ENCODE results near the gene ADAMTS1. TPM values are rescaled to one million over a fixed set of nuclear protein-coding genes. Genes with fewer than 3 reads are reported as not detected.

The ADAMTS1 gene
- total RNA-seq, 1 donor from 2014 or later = 67.5 TPM

DNA sequence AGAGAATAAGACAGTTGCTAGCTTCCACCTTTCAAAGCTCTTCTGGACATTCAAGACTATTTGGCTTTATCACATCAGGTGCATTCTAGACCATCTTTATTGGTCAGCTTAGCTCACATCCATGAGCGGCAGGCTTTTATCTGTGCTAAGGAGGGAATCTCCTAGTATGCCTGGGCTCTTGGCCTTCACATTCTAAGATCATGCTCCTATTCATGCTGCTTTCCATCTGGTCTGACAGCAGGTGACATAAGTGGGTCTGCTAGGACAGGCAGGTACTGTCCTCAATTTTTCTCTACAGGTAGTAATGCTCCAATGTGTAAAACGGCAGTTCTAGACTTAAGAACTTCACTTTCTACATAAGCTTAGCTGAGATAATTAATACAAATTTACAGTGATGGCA is 39.2 kb upstream of the ADAMTS1 start:
- H3K4me1 Mint-ChIP-seq (ENCODE audit: unreplicated experiment) = no peaks in the 10 kb centered on the region
- H3K36me3 Mint-ChIP-seq (ENCODE audit: low read depth, unreplicated experiment) = no peaks in the 10 kb centered on the region
- no peaks in the 10 kb centered on the region for H3K9me3 Mint-ChIP-seq (ENCODE audit: unreplicated experiment)
- no peak overlapping the region for H3K27ac Mint-ChIP-seq (ENCODE audit: unreplicated experiment)
- TF ChIP-seq, protein P1, sequence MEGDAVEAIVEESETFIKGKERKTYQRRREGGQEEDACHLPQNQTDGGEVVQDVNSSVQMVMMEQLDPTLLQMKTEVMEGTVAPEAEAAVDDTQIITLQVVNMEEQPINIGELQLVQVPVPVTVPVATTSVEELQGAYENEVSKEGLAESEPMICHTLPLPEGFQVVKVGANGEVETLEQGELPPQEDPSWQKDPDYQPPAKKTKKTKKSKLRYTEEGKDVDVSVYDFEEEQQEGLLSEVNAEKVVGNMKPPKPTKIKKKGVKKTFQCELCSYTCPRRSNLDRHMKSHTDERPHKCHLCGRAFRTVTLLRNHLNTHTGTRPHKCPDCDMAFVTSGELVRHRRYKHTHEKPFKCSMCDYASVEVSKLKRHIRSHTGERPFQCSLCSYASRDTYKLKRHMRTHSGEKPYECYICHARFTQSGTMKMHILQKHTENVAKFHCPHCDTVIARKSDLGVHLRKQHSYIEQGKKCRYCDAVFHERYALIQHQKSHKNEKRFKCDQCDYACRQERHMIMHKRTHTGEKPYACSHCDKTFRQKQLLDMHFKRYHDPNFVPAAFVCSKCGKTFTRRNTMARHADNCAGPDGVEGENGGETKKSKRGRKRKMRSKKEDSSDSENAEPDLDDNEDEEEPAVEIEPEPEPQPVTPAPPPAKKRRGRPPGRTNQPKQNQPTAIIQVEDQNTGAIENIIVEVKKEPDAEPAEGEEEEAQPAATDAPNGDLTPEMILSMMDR (IDR thresholded peaks at IDR 0.05; ENCODE audit: unreplicated experiment) = no peak
- H3K4me3 Mint-ChIP-seq (ENCODE audit: unreplicated experiment) = no peak overlapping the region
- no peaks in the 10 kb centered on the region for H3K27me3 Mint-ChIP-seq (ENCODE audit: unreplicated experiment)
- DNase-seq (ENCODE audit: low spot score) = no peak

DNA sequence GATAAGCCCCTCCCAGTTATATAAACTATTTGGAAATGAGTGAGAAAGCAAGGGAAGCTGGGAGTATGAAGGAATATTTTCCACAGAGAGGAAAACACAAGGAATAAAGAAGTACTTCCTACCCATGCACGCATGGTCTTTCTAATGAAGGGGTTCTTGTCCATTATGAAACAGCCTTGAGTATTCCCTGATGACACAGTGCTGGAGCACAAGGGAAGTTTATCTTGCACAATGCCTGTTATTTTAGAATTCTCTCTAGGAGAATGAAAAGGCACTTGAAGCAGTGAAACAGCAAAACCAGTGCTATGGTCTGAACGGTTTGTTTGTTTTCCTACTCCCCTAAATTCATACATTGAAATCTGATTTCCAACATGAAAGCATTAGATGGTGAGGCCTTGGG is 38.6 kb upstream of the ADAMTS1 start:
- Mint-ChIP-seq H3K4me1 (ENCODE audit: unreplicated experiment) (no peaks in the 10 kb centered on the region), H3K9me3 (ENCODE audit: unreplicated experiment) (no peaks in the 10 kb centered on the region), H3K4me3 (ENCODE audit: unreplicated experiment) (no peak overlapping the region), H3K27ac (ENCODE audit: unreplicated experiment) (no peak overlapping the region), H3K36me3 (ENCODE audit: low read depth, unreplicated experiment) (no peaks in the 10 kb centered on the region), H3K27me3 (ENCODE audit: unreplicated experiment) (no peaks in the 10 kb centered on the region)
- DNase-seq (ENCODE audit: low spot score) = no peak
- TF ChIP-seq, protein P1 (IDR thresholded peaks at IDR 0.05; ENCODE audit: unreplicated experiment) = no peak

DNA sequence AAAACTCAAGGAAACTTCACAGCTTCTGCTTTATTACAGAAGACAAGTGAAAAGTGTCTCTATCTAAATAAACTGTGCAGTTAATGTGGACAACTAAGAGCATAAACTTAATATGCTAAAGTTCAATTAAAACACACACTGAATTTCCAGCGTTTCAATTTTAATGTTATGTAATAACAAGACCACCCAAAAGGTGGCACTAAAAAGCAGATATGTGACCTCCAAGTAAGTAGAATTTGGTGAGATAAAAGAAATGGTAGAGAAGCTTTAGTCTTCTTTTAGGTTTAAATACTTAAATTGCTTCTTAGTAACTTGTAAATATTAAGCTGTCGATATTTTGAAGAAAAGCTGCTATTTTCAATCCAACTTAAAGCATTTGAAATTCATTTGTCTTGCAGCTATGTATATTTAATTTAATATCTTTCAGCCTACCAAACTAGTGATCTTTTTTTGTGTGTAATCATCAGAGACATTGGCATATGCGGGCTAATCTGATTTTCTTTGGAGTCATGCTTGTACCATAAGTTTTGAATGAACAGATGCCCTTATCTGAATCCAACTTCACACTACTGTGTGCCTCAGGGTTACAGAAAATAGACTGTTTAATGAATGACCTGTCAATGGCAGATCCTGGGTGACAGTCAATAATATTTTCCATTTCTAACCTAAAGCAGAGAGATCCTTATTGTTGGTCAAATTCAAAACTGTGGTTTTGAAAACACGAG is 36.5 kb upstream of the ADAMTS1 start:
- DNase-seq (ENCODE audit: low spot score) = no peak
- H3K4me1 Mint-ChIP-seq (ENCODE audit: unreplicated experiment) = no peaks in the 10 kb centered on the region
- no peaks in the 10 kb centered on the region for H3K36me3 Mint-ChIP-seq (ENCODE audit: low read depth, unreplicated experiment)
- H3K27me3 Mint-ChIP-seq (ENCODE audit: unreplicated experiment) = no peaks in the 10 kb centered on the region
- H3K4me3 Mint-ChIP-seq (ENCODE audit: unreplicated experiment) = no peak overlapping the region
- TF ChIP-seq, protein P1 (IDR thresholded peaks at IDR 0.05; ENCODE audit: unreplicated experiment) = peak; percentile 72
- no peaks in the 10 kb centered on the region for H3K9me3 Mint-ChIP-seq (ENCODE audit: unreplicated experiment)
- no peak overlapping the region for H3K27ac Mint-ChIP-seq (ENCODE audit: unreplicated experiment)

DNA sequence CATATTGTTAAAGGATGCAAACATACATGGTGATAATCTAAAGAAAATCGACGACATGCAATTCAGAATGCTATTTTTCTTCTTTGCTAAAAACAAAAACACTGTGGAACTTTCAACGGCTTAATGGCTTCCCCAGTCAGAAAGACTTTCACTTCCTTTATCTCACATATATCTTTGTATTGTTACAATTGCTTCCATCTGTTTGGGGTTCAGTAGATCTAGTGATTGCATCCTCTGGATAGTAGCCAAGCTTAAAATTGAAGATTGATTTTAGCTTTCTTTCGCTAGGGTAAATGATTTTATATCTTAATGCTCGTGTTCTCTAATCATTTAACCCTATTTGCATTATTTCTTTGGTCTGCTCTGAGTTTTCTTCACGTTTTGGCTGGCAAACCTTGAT is 31.8 kb upstream of the ADAMTS1 start:
- no peaks in the 10 kb centered on the region for H3K36me3 Mint-ChIP-seq (ENCODE audit: low read depth, unreplicated experiment)

DNA sequence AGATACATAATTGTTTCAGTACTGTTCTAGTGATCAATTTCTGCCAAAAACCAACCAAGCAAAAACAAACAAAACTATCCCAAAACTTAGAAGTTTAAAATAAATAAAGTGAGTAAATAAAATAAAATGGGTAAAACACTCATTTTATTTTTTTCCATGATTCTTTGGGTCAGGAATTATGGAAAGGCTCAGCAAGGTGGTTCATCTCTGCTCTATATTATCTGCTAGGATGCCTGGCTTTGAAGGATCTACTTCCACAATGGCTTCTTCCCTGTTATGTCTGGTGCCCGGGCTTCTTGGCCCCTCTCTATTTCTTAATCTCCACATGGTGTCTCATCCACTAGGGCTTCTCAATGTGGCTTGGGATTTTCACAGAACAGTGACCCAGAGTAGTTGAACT is 29.1 kb upstream of the ADAMTS1 start:
- Mint-ChIP-seq H3K4me1 (ENCODE audit: unreplicated experiment) (no peaks in the 10 kb centered on the region), H3K9me3 (ENCODE audit: unreplicated experiment) (no peaks in the 10 kb centered on the region), H3K27me3 (ENCODE audit: unreplicated experiment) (no peaks in the 10 kb centered on the region), H3K27ac (ENCODE audit: unreplicated experiment) (no peak overlapping the region), H3K4me3 (ENCODE audit: unreplicated experiment) (no peak overlapping the region), H3K36me3 (ENCODE audit: low read depth, unreplicated experiment) (no peaks in the 10 kb centered on the region)
- no peak for DNase-seq (ENCODE audit: low spot score)
- TF ChIP-seq, protein P1 (IDR thresholded peaks at IDR 0.05; ENCODE audit: unreplicated experiment) = no peak

More for the DNA sequence above, 31.8 kb upstream of the ADAMTS1 start:
- DNase-seq (ENCODE audit: low spot score) = no peak
- TF ChIP-seq, protein P1 (IDR thresholded peaks at IDR 0.05; ENCODE audit: unreplicated experiment) = no peak
- Mint-ChIP-seq H3K9me3 (ENCODE audit: unreplicated experiment) (no peaks in the 10 kb centered on the region), H3K4me1 (ENCODE audit: unreplicated experiment) (no peaks in the 10 kb centered on the region), H3K27me3 (ENCODE audit: unreplicated experiment) (no peaks in the 10 kb centered on the region), H3K27ac (ENCODE audit: unreplicated experiment) (no peak overlapping the region), H3K4me3 (ENCODE audit: unreplicated experiment) (no peak overlapping the region)

Data from endothelial cell (in vitro differentiated cells).